Measurements from ENCODE around the gene MED10. TPM values are rescaled to one million over a fixed set of nuclear protein-coding genes. Genes with fewer than 3 reads are reported as not detected.

The MED10 gene
- total RNA-seq, 3 donors from 2014 or later (not counting 1 experiment from before 2014, with no cell fraction given) = 64.4 to 68.5 (median 64.5) TPM

- no peak overlapping the region for H3K27ac ChIP-seq (ENCODE audit: low read length)
- DNase-seq = no peak
- no peak overlapping the region for H3K4me3 ChIP-seq (ENCODE audit: low read length)
- TF ChIP-seq, protein P1, sequence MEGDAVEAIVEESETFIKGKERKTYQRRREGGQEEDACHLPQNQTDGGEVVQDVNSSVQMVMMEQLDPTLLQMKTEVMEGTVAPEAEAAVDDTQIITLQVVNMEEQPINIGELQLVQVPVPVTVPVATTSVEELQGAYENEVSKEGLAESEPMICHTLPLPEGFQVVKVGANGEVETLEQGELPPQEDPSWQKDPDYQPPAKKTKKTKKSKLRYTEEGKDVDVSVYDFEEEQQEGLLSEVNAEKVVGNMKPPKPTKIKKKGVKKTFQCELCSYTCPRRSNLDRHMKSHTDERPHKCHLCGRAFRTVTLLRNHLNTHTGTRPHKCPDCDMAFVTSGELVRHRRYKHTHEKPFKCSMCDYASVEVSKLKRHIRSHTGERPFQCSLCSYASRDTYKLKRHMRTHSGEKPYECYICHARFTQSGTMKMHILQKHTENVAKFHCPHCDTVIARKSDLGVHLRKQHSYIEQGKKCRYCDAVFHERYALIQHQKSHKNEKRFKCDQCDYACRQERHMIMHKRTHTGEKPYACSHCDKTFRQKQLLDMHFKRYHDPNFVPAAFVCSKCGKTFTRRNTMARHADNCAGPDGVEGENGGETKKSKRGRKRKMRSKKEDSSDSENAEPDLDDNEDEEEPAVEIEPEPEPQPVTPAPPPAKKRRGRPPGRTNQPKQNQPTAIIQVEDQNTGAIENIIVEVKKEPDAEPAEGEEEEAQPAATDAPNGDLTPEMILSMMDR (IDR thresholded peaks at IDR 0.05) = no peak
- peaks cover 14 to 30% of the 10 kb centered on the region in 2 donors for H3K27me3 Mint-ChIP-seq (ENCODE audit: low read depth in 2 of 2)
- no peaks in the 10 kb centered on the region for H3K4me1 ChIP-seq (ENCODE audit: control insufficient read depth, insufficient read depth, low read length)
- 72% methylated on average over 6 of the region's 6 CpGs for WGBS (ENCODE audit: insufficient coverage)
- H3K27me3 ChIP-seq (ENCODE audit: control insufficient read depth, insufficient read depth, low read length) = no peaks in the 10 kb centered on the region
- H3K27ac Mint-ChIP-seq = no peak overlapping the region
- no peaks in the 10 kb centered on the region for H3K9me3 ChIP-seq (ENCODE audit: control insufficient read depth, insufficient read depth, low read length)
- no peaks in the 10 kb centered on the region for H3K9me3 Mint-ChIP-seq
- no peaks in the 10 kb centered on the region for H3K36me3 Mint-ChIP-seq
- H3K36me3 ChIP-seq (ENCODE audit: control insufficient read depth, insufficient read depth, low read length) = no peaks in the 10 kb centered on the region
- intact Hi-C loops (cut with micrococcal nuclease) = no loop called here
- H3K4me1 Mint-ChIP-seq = no peaks in the 10 kb centered on the region
- no peak overlapping the region for H3K4me3 Mint-ChIP-seq
- no peak for ATAC-seq
Measured at GRCh38 chr5:6407558-6408259, 29.4 kb upstream of the MED10 start.

GRCh38 chr5:6405591-6405990, 27.2 kb upstream of the MED10 start:
- 87% methylated on average over 4 of the region's 4 CpGs for WGBS (ENCODE audit: insufficient coverage)
- Mint-ChIP-seq H3K9me3 (no peaks in the 10 kb centered on the region), H3K4me3 (no peak overlapping the region), H3K27ac (no peak overlapping the region), H3K36me3 (no peaks in the 10 kb centered on the region), H3K4me1 (no peaks in the 10 kb centered on the region), H3K27me3 (ENCODE audit: low read depth in 2 of 2) (peaks cover 19 to 43% of the 10 kb centered on the region in 2 donors)
- no peak for ATAC-seq
- Histone ChIP-seq H3K4me1 (ENCODE audit: control insufficient read depth, insufficient read depth, low read length) (no peaks in the 10 kb centered on the region), H3K9me3 (ENCODE audit: control insufficient read depth, insufficient read depth, low read length) (no peaks in the 10 kb centered on the region), H3K36me3 (ENCODE audit: control insufficient read depth, insufficient read depth, low read length) (no peaks in the 10 kb centered on the region), H3K27me3 (ENCODE audit: control insufficient read depth, insufficient read depth, low read length) (no peaks in the 10 kb centered on the region), H3K4me3 (ENCODE audit: low read length) (no peak overlapping the region), H3K27ac (ENCODE audit: low read length) (no peak overlapping the region)
- intact Hi-C loops (cut with micrococcal nuclease) = no loop called here
- TF ChIP-seq, protein P1 (IDR thresholded peaks at IDR 0.05) = no peak
- DNase-seq = no peak

DNA sequence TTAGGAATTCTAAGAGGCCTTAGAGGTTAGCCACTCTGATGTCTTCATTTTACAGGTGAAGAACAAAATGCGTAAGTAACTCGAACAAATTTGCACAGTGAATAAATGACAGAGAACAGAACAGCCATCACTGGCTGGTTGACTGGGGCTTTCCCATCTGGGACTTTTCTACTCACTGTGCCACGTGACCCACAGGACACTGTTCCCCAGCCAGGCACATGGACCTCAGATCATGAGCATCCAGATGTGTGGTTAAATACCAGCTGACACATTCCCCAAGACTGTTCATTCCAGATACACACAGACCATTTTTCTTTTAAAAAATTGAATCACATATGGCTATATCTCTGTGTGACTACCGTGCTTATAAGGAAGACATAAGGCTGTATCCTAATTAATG, 25.8 kb upstream of the MED10 start:
- TF ChIP-seq, protein P1 (IDR thresholded peaks at IDR 0.05) = no peak
- no peak overlapping the region for H3K27ac Mint-ChIP-seq
- 91% methylated on average over 3 of the region's 4 CpGs for WGBS (ENCODE audit: insufficient coverage)
- no peaks in the 10 kb centered on the region for H3K4me1 Mint-ChIP-seq
- peaks cover 19 to 43% of the 10 kb centered on the region in 2 donors for H3K27me3 Mint-ChIP-seq (ENCODE audit: low read depth in 2 of 2)
- Histone ChIP-seq H3K4me1 (ENCODE audit: control insufficient read depth, insufficient read depth, low read length) (no peaks in the 10 kb centered on the region), H3K4me3 (ENCODE audit: low read length) (no peak overlapping the region), H3K9me3 (ENCODE audit: control insufficient read depth, insufficient read depth, low read length) (no peaks in the 10 kb centered on the region), H3K27ac (ENCODE audit: low read length) (no peak overlapping the region), H3K36me3 (ENCODE audit: control insufficient read depth, insufficient read depth, low read length) (no peaks in the 10 kb centered on the region), H3K27me3 (ENCODE audit: control insufficient read depth, insufficient read depth, low read length) (no peaks in the 10 kb centered on the region)
- no peak for ATAC-seq
- intact Hi-C loops (cut with micrococcal nuclease) = no loop called here
- no peak for DNase-seq
- no peaks in the 10 kb centered on the region for H3K9me3 Mint-ChIP-seq
- H3K36me3 Mint-ChIP-seq = no peaks in the 10 kb centered on the region
- no peak overlapping the region for H3K4me3 Mint-ChIP-seq

DNA sequence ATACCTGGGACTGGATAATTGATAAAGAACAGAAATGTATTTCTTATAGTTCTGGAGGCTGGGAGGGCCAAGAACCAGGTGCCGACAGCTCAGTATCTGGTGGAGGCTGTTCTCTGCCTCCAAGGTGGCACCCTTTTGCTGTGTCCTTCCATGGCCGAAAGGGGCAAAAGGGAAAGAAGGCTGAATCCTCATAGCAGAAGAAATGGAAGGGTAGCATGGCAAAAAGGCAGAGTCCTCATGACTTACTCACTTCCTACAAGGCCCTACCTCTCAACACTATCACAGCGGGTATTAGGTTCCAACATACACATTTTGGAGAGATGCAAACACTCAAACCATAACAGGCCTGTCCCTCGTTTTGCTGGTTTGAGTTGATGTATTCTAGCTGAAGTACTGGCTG, 25.1 kb upstream of the MED10 start:
- Mint-ChIP-seq H3K4me1 (no peaks in the 10 kb centered on the region), H3K27ac (no peak overlapping the region)
- H3K36me3 ChIP-seq (ENCODE audit: control insufficient read depth, insufficient read depth, low read length) = no peaks in the 10 kb centered on the region

More for the DNA sequence above, 25.1 kb upstream of the MED10 start:
- Mint-ChIP-seq H3K9me3 (no peaks in the 10 kb centered on the region), H3K4me3 (no peak overlapping the region), H3K27me3 (ENCODE audit: low read depth in 2 of 2) (peaks cover 15 to 39% of the 10 kb centered on the region in 2 donors), H3K36me3 (no peaks in the 10 kb centered on the region)
- Histone ChIP-seq H3K9me3 (ENCODE audit: control insufficient read depth, insufficient read depth, low read length) (no peaks in the 10 kb centered on the region), H3K4me1 (ENCODE audit: control insufficient read depth, insufficient read depth, low read length) (no peaks in the 10 kb centered on the region), H3K27me3 (ENCODE audit: control insufficient read depth, insufficient read depth, low read length) (no peaks in the 10 kb centered on the region), H3K27ac (ENCODE audit: low read length) (no peak overlapping the region), H3K4me3 (ENCODE audit: low read length) (no peak overlapping the region)
- no peak for ATAC-seq
- DNase-seq = no peak
- 100% methylated on average over 2 of the region's 4 CpGs for WGBS (ENCODE audit: insufficient coverage)
- TF ChIP-seq, protein P1 (IDR thresholded peaks at IDR 0.05) = no peak
- intact Hi-C loops (cut with micrococcal nuclease) = no loop called here

Measured in natural killer cell (primary cell).